Mammary epithelial cell (primary cell): Measurements from ENCODE around the gene APMAP.

Experiments
- CTCF ChIP-seq, 2 donors: IDR thresholded peaks in 1 of 2; conservative IDR thresholded peaks in 1 of 2; 2 replicates each; pipeline ENCODE4 v1.5.1; 2011 to 2012; ENCODE audit warnings: inconsistent platforms in 2 of 2, low read length in 2 of 2, mild to moderate bottlenecking in 2 of 2, control low read depth in 1 of 2, low read depth in 1 of 2; ENCODE audit not compliant: insufficient read depth in 1 of 2; ENCODE audit errors: extremely low read depth in 1 of 2
- EZH2 ChIP-seq: IDR thresholded peaks from 2 replicates; pipeline ENCODE4 v1.6.1; 2012; ENCODE audit warnings: low read length, inconsistent platforms, borderline replicate concordance

GRCh38 chr20:24977797-24978196 is 14.8 kb downstream of the APMAP start:
- TF ChIP-seq CTCF (conservative IDR thresholded peaks at IDR 0.05 in 1 of 2, IDR thresholded peaks at IDR 0.05 in 1 of 2; ENCODE audit: extremely low read depth in 1 of 2, insufficient read depth in 1 of 2, low read depth in 1 of 2, low read length in 2 of 2) = no peak
- no peak for TF ChIP-seq EZH2
